HuH-7.5 (cell line): ENCODE data around the gene CAB39.

ENCODE experiments used
- DNase-seq: peaks from one replicate; pipeline ENCODE4 v3.0.0; 2011; ENCODE audit warnings: low spot score

Gene CAB39

GRCh38 chr2:230785346-230785745 lies 72.7 kb downstream of the CAB39 start:
- DNase-seq, result no peak

- DNase-seq, result no peak
These were observed 74.5 kb downstream of the CAB39 start for GRCh38 chr2:230787101-230787500.

GRCh38 chr2:230788554-230789175 lies 76.0 kb downstream of the CAB39 start:
- DNase-seq, result no peak

DNA sequence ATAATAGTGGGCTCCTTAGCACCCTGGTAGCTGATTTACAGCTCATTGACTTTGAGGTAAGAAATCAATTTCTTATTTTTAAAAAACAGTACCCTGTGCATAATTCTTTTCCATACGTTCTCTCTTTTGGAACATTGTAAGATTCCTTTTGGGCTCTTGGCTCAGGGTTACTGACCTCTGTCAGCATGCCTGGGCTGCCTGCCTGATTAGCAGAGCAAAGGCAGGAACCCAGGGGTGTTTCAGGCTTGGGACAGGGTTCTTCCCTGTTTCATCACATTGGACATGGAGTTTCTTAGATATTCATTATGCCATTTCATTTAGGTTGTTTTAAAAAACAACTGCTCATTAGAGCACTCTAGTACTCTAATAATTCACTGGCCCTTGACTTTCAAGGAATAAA lies 78.3 kb downstream of the CAB39 start:
- DNase-seq, result no peak

DNA sequence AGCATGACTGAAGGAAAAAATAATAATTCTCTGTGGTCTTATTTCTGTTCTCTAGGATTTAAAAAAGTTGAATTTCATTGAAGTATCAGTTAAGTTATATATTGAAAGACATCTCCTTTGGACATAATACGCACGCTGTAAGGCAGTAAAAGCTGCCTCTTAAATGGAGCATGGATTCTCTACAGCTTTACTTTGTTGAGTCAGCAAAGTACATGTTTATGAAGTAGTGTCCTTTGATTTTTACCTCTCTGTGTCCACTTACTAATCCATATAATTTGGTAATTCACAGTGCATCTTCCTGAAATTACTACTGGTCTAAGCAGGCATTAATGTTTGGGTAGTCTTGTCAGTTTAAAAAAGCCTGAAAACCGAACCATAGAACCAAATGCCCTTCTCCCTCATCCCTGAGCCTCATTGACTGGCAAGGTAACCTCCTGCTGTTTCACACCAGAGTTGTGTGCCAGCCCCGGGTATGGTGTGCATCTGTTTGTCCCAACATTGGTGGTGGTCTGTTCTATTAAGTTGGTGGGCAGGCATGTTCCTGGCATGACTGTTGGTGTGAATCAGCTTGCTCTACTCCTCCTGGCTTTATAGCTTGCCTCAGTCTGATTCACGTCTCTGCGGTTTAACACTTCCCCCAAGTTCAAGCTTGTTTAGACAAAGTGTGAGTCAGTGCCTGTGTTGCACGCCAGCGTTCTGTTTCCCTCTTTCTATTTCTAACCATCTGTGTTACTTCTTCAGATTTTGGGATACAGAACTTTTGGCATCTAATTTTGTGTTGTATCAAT lies 81.1 kb downstream of the CAB39 start:
- DNase-seq, result no peak

DNA sequence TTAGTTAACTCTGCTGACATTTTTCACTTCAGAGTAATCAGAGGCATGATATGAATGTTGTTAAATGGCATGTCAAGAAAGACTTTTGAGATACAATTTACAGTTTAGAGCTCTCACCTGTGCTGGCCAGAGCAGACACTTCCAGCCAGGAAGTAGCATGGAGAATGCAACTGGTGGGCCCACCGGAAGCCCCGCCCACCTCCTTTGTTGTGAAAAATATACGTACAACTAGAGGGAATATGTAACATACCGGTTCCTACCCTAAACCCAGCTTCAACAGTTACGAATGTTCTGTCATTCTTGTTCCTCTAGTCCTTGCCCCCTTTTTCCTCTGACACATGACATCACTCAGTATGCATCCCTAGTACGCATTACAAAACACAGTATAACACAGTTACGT lies 81.9 kb downstream of the CAB39 start:
- DNase-seq, result no peak

GRCh38 chr2:230795856-230796255 lies 83.2 kb downstream of the CAB39 start:
- no peak for DNase-seq

- no peak for DNase-seq
These were observed 83.7 kb downstream of the CAB39 start for GRCh38 chr2:230796280-230796862.

DNA sequence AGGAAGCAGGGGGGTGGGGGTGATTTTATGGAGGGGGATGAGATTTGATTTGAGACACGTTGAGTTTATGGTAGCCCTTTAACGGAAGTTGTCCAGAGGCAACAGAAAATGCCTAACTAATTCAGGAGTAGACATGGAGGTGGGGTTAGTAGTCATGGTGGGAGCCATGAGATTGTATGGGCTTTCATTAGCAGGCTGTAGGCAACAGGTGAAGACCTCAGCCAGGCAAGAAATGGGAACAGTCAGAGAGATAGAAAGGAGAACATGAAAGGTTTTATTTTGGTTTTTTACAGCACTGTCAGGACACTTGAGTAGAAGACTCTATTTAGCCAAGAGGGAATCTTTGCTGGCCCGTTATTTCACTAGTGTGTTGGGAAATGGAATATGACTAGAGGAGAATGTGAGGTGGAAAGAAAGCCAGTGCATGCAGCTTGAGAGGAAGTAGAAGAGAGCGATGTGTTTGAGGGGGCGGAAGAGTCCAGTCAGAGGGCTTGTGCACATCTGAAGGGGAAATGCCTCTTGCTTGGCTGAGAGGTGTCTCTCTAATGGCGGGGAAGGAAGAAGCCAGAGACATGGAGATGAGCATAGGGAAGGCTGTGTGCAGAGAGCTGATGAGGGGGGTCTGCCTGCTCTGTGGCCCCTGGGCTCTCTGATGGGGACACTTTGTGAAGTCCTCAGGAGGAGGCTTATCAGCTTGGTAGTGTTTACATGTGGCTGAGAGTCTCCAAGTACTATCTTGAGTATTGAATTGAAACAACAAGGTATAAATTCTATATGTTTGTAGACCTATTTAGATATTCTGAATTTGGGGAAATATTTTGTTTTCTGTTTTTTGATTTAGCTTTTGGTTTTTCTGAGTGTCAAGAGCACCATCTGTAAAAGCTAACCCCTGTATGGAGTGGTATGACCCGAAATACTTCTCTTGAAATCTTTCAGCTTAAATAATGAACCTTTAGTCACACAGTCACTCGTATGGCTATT lies 85.2 kb downstream of the CAB39 start:
- DNase-seq, result no peak

GRCh38 chr2:230798769-230799399 lies 86.2 kb downstream of the CAB39 start:
- peak; percentile 23 for DNase-seq

DNA sequence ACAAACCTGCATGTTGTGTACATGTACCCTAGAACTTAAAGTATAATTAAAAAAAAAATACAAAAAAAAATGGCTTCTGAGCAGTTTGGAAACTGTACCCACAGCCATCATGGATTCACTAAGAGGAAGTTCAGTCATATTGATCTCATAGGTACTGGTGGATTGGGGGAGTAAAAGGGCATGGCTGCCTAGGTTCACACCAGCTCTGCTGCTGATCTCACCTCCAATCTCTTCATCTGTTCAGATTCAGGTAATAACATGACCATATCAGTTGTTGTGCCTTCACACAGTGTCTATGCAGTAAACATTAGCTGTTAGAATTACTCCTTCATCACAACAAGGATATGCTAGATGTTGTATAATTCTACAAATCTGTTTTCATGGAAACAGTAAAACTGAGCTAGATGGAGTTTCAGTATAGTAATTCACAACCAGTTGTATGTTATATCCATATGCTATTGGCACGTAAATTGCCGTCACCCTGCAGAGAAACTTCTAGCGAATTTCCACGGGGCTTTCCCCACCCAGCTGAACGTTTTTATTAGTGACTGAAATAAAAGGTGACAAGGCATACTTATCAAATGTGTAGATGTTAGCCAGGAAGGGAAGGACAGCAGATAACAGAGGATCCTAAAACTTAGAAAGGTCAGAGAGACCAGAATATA lies 92.8 kb downstream of the CAB39 start:
- no peak for DNase-seq

GRCh38 chr2:230807729-230808128 lies 95.1 kb downstream of the CAB39 start:
- no peak for DNase-seq

GRCh38 chr2:230809015-230809414 lies 96.4 kb downstream of the CAB39 start:
- no peak for DNase-seq

GRCh38 chr2:230809677-230810251 lies 97.1 kb downstream of the CAB39 start:
- DNase-seq, result no peak

DNA sequence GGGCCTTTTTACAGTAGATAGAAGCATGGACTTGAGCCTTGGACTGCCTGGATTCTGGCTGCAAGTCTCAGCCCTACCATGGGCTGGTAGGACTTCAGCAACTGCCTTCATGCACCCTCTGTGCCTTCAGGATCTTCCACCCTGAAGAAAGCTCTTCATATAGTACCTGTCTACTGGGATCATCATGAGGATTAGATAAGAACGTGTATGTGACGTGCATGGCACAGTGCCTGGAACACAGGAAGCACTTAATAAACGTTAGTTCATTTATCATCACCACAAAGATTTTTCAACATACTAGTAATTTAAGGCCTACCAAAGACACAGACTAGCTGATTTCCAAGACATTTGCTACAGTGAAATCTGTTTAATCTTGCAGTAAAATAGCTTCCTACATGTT lies 98.9 kb downstream of the CAB39 start:
- no peak for DNase-seq

- DNase-seq, result no peak
These were observed 99.4 kb downstream of the CAB39 start for GRCh38 chr2:230812033-230812432.

- DNase-seq, result peak; percentile 23
These were observed 102.0 kb downstream of the CAB39 start for GRCh38 chr2:230814616-230815015.

GRCh38 chr2:230815088-230815487 lies 102.4 kb downstream of the CAB39 start:
- no peak for DNase-seq

- no peak for DNase-seq
These were observed 104.1 kb downstream of the CAB39 start for GRCh38 chr2:230816735-230817134.

- no peak for DNase-seq
These were observed 106.8 kb downstream of the CAB39 start for GRCh38 chr2:230819433-230819832.
